Left lung (tissue), 10 donors: Measurements from ENCODE around the gene QSOX2. TPM values are rescaled to one million over a fixed set of nuclear protein-coding genes. Genes with fewer than 3 reads are reported as not detected.

Experiments
- ATAC-seq: fragments of 200-7000 bp; cut with Tn5 transposase; one replicate; pipeline ENCODE4 v1.9.1; 2020; ENCODE audit warnings: moderate library complexity
- DNase-seq, 4 donors: peaks; one replicate each; pipeline ENCODE4 v3.0.0-alpha.2; 2013 to 2020
- H3K27ac ChIP-seq, 2 donors: fragments of 200-600 bp; sonication (generic) in 1 of 2; one replicate each; pipeline versions ENCODE4 v1.5.0 to v1.8.0; 2020 to 2021
- H3K27me3 ChIP-seq, 2 donors: fragments of 200-600 bp; sonication (generic) in 1 of 2; one replicate each; pipeline versions ENCODE4 v1.5.0 to v1.8.0; 2020 to 2021
- H3K36me3 ChIP-seq, 2 donors: fragments of 200-600 bp; sonication (generic) in 1 of 2; one replicate each; pipeline versions ENCODE4 v1.5.0 to v1.8.0; 2020 to 2021
- H3K4me1 ChIP-seq, 2 donors: fragments of 200-600 bp; one replicate each; pipeline ENCODE4 v1.8.0; 2021
- H3K4me3 ChIP-seq, 2 donors: fragments of 200-600 bp; sonication (generic) in 1 of 2; one replicate each; pipeline versions ENCODE4 v1.5.0 to v1.8.0; 2020 to 2021; ENCODE audit warnings: mild to moderate bottlenecking in 1 of 2
- H3K9me3 ChIP-seq, 2 donors: fragments of 200-600 bp; sonication (generic) in 1 of 2; one replicate each; pipeline versions ENCODE4 v1.5.0 to v1.8.0; 2020 to 2021
- CTCF ChIP-seq, 2 donors: fragments of 200-600 bp; sonication (generic) in 1 of 2; IDR thresholded peaks; one replicate each; pipeline versions ENCODE4 v1.5.0 to v1.8.0; 2021; ENCODE audit warnings: antibody characterized with exemption in 2 of 2
- intact Hi-C, 2 donors: fragments of 100-400 bp; cut with DNase I; formaldehyde crosslinking; loops; one replicate each; pipeline versions ENCODE4 v1.11.2 to v1.14.2; 2022
- polyA plus RNA-seq, 6 donors: library from polyadenylated mRNA; unstranded; fragments of 120-200 nt; gene quantifications; one replicate each; pipeline ENCODE4 v1.2.1, GENCODE V29; 2013; ENCODE audit not compliant: insufficient read length in 6 of 6
- total RNA-seq, 2 donors: library from RNA; stranded (reverse); fragmentation: NEBNext Ultra II Directional; extraction: Animal tissue kit (Norgen Biotek cat#: 25700); gene quantifications; one replicate each; pipeline ENCODE4 v1.2.1, GENCODE V29; 2021
- donor health status: DM: no; HTN: yes; CAD: no.
- donor health status: DM: no; HTN: no; CAD: no.

The QSOX2 gene
- total and polyA plus RNA-seq, 8 donors, result 9.5 to 15.4 (median 12.0) TPM

- Histone ChIP-seq H3K27me3 (peaks cover 2 to 75% of the 10 kb centered on the region in 2 donors), H3K4me1 (no peaks in the 10 kb centered on the region), H3K9me3 (no peaks in the 10 kb centered on the region), H3K27ac (no peak overlapping the region), H3K4me3 (no peak overlapping the region), H3K36me3 (no peaks in the 10 kb centered on the region)
- intact Hi-C loops, result no loop called here
- ATAC-seq (no peak), DNase-seq (no peak)
- TF ChIP-seq CTCF (IDR thresholded peaks at IDR 0.05), result no peak
These were observed 65.0 kb downstream of the QSOX2 start for GRCh38 chr9:136180586-136180985.

- DNase-seq, result no peak
- Histone ChIP-seq H3K27me3 (peaks cover 0 to 67% of the 10 kb centered on the region in 2 donors), H3K9me3 (no peaks in the 10 kb centered on the region), H3K27ac (no peak overlapping the region), H3K36me3 (no peaks in the 10 kb centered on the region), H3K4me1 (no peaks in the 10 kb centered on the region), H3K4me3 (no peak overlapping the region)
- ATAC-seq, result no peak
- intact Hi-C loops, result no loop called here
- no peak for TF ChIP-seq CTCF (IDR thresholded peaks at IDR 0.05)
These were observed 65.9 kb downstream of the QSOX2 start for GRCh38 chr9:136179761-136180160.

GRCh38 chr9:136179101-136179616, 66.5 kb downstream of the QSOX2 start:
- Histone ChIP-seq H3K9me3 (no peaks in the 10 kb centered on the region), H3K4me1 (no peaks in the 10 kb centered on the region), H3K36me3 (no peaks in the 10 kb centered on the region), H3K27me3 (peaks cover 0 to 62% of the 10 kb centered on the region in 2 donors), H3K4me3 (no peak overlapping the region), H3K27ac (no peak overlapping the region)
- TF ChIP-seq CTCF (IDR thresholded peaks at IDR 0.05), result no peak
- intact Hi-C loops, result no loop called here
- DNase-seq (no peak), ATAC-seq (no peak)

- Histone ChIP-seq H3K27me3 (peaks cover 0 to 58% of the 10 kb centered on the region in 2 donors), H3K36me3 (no peaks in the 10 kb centered on the region), H3K9me3 (no peaks in the 10 kb centered on the region), H3K27ac (no peak overlapping the region), H3K4me1 (no peaks in the 10 kb centered on the region), H3K4me3 (no peak overlapping the region)
- no peak for ATAC-seq
- no peak for DNase-seq
- intact Hi-C loops, result no loop called here
- TF ChIP-seq CTCF (IDR thresholded peaks at IDR 0.05), result no peak
These were observed 66.9 kb downstream of the QSOX2 start for GRCh38 chr9:136178773-136179075.

GRCh38 chr9:136178061-136178772, 67.4 kb downstream of the QSOX2 start:
- intact Hi-C loops, result no loop called here

More at GRCh38 chr9:136178061-136178772, 67.4 kb downstream of the QSOX2 start:
- DNase-seq (no peak), ATAC-seq (no peak)
- no peaks in the 10 kb centered on the region for H3K9me3 ChIP-seq
- H3K27ac ChIP-seq, result no peak overlapping the region
- H3K36me3 ChIP-seq, result no peaks in the 10 kb centered on the region
- TF ChIP-seq CTCF (IDR thresholded peaks at IDR 0.05), result no peak
- H3K4me3 ChIP-seq, result no peak overlapping the region
- H3K27me3 ChIP-seq, result peaks cover 0 to 52% of the 10 kb centered on the region in 2 donors
- H3K4me1 ChIP-seq, result no peaks in the 10 kb centered on the region
